K562 (cell line): Measurements from ENCODE around the gene AKAP6. TPM values are rescaled to one million over a fixed set of nuclear protein-coding genes. Genes with fewer than 3 reads are reported as not detected.

ENCODE experiments used
- C11orf30 ChIP-seq: fragments of 450-650 bp; IDR thresholded peaks from 2 replicates; pipeline ENCODE4 v1.6.1; 2016; ENCODE audit warnings: low read depth, mild to moderate bottlenecking
- CTCFL ChIP-seq: IDR thresholded peaks from 2 replicates; pipeline ENCODE4 v1.6.1; 2011; ENCODE audit warnings: borderline replicate concordance, low read depth, mild to moderate bottlenecking, moderate library complexity, low read length; ENCODE audit not compliant: insufficient read depth, poor library complexity, severe bottlenecking
- L3MBTL2 ChIP-seq: fragments of 450-650 bp; IDR thresholded peaks from 2 replicates; pipeline ENCODE4 v1.6.1; 2016; ENCODE audit warnings: mild to moderate bottlenecking, moderate library complexity
- SFPQ ChIP-seq: fragments of 200-400 bp; formaldehyde crosslinking; IDR thresholded peaks from 2 replicates; pipeline ENCODE4 v1.6.1; 2017; ENCODE audit warnings: mild to moderate bottlenecking, low read depth, low read length, moderate library complexity
- ZNF354B ChIP-seq: fragments of 250-450 bp; sonication (Bioruptor Pico); IDR thresholded peaks from 2 replicates; pipeline ENCODE4 v1.4.0; 2020
- ZNF668 ChIP-seq: fragments of 250-450 bp; sonication (Bioruptor Pico); IDR thresholded peaks from 2 replicates; pipeline ENCODE4 v1.8.0; 2022; ENCODE audit warnings: mild to moderate bottlenecking, inconsistent platforms
- polyA plus RNA-seq, 8 experiments: library from polyadenylated mRNA; depleted of rRNA in 4 of 8; stranded (reverse) in 5 of 8; unstranded in 3 of 8; fragments of >200 nt; fragmentation: Nextera tagmentation in 2 of 8; fragmentation: Illumina TruSeq in 1 of 8; extraction: Ambion mirVana in 2 of 8; extraction: Trizol in 1 of 8; gene quantifications; 2 replicates each; pipeline versions ENCODE4 v1.2.1 to v1.2.3, GENCODE V29; 2011 to 2014; ENCODE audit warnings: inconsistent platforms in 1 of 8, missing spikeins in 1 of 8
- total RNA-seq, 7 experiments: library from RNA; depleted of rRNA in 6 of 7; stranded (reverse); fragments of >200 nt in 6 of 7; fragmentation: Illumina TruSeq in 2 of 7; extraction: Trizol in 2 of 7; gene quantifications; 2 replicates each; pipeline versions ENCODE4 v1.2.1 to v1.2.3, GENCODE V29; 2011 to 2021; ENCODE audit warnings: low replicate concordance in 1 of 7
- TF ChIP-seq, protein P1 (sequence below): sonication (generic); formaldehyde crosslinking; IDR thresholded peaks from 2 replicates; pipeline ENCODE4 v1.8.1; 2022; ENCODE audit warnings: missing genetic modification reagents
- TF ChIP-seq, protein P2 (sequence below): sonication (generic); formaldehyde crosslinking; IDR thresholded peaks from 2 replicates; pipeline ENCODE4 v1.8.0; 2022; ENCODE audit warnings: mild to moderate bottlenecking, missing genetic modification reagents

Gene AKAP6
- total and polyA plus RNA-seq, 9 of the 15 experiments (the other 6 are each of a cell fraction or from before 2014, with no cell fraction given) = 0.03 to 1.7 (median 0.48) TPM

DNA sequence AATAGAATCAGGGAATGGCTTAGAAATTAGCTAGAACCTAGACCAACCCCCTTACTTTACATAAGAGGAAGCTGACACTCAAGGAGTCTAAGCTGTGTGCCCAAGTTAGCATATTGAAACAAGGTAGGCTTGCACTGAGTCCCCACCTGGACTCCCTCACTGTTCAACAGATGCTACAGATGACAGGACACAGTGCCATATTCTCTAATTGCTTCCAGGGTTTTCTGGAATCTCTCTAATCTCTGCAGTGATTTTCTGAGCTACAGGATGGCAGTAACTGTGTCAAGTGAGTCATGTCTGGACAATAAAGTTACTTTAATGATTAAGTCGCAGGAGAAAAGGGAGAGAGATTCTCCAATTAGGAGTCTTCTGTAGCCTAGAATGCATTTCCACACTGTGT, 35.8 kb downstream of the AKAP6 start (continued):
- TF ChIP-seq CTCFL (no peak), L3MBTL2 (no peak), ZNF354B (CRISPR knock-in tag) (no peak), SFPQ (no peak), ZNF668 (no peak), C11orf30 (no peak)
- TF ChIP-seq, protein P1, sequence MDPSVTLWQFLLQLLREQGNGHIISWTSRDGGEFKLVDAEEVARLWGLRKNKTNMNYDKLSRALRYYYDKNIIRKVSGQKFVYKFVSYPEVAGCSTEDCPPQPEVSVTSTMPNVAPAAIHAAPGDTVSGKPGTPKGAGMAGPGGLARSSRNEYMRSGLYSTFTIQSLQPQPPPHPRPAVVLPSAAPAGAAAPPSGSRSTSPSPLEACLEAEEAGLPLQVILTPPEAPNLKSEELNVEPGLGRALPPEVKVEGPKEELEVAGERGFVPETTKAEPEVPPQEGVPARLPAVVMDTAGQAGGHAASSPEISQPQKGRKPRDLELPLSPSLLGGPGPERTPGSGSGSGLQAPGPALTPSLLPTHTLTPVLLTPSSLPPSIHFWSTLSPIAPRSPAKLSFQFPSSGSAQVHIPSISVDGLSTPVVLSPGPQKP (CRISPR knock-in tag) = no peak
- TF ChIP-seq, protein P2, sequence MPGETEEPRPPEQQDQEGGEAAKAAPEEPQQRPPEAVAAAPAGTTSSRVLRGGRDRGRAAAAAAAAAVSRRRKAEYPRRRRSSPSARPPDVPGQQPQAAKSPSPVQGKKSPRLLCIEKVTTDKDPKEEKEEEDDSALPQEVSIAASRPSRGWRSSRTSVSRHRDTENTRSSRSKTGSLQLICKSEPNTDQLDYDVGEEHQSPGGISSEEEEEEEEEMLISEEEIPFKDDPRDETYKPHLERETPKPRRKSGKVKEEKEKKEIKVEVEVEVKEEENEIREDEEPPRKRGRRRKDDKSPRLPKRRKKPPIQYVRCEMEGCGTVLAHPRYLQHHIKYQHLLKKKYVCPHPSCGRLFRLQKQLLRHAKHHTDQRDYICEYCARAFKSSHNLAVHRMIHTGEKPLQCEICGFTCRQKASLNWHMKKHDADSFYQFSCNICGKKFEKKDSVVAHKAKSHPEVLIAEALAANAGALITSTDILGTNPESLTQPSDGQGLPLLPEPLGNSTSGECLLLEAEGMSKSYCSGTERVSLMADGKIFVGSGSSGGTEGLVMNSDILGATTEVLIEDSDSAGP (CRISPR knock-in tag) = no peak
